DMS79 (cell line): ENCODE results near the gene RNASE13.
"Not testable (repeated sequence)": the region's sequence is repeated elsewhere in the genome, so short reads cannot be mapped to it uniquely, and the experiment has no call there.

Experiments used
- DNase-seq: peaks from one replicate; lab custom pipeline; 2025; lab: John Stamatoyannopoulos, UW

The RNASE13 gene

GRCh38 chr14:21042918-21043317 is 8.3 kb upstream of the RNASE13 start:
- DNase-seq: no peak

GRCh38 chr14:21041676-21042433 is 7.2 kb upstream of the RNASE13 start, which contains the start of gene RNASE7:
TSS of gene RNASE7 (plus strand) at chr14:21042362. CDS start at chr14:21042993, 631 bp downstream.
- DNase-seq: no peak

DNA sequence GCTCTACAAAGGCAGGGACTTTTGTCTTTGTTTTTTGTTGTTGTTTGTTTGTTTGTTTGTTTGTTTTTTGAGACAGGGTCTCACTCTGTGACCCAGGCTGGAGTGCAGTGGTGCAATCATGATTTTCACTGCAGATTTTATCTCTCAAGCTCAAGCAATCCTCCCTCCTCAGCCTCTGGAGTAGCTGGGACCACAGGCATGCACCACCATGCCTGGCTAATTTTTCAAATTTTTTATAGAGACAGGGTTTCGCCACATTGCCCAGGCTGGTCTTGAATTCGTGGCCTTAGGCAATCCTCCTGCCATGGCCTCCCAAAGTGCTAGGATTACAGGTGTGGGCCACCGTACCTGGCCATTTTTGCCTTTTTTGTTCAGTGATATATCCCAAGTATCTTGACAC is 6.3 kb upstream of the RNASE13 start:
- not testable (repeated sequence) for DNase-seq

- DNase-seq: no peak
Measured at GRCh38 chr14:21040370-21040925, 5.8 kb upstream of the RNASE13 start.

GRCh38 chr14:21039585-21040369 is 5.2 kb upstream of the RNASE13 start:
- peak; percentile 9 for DNase-seq

DNA sequence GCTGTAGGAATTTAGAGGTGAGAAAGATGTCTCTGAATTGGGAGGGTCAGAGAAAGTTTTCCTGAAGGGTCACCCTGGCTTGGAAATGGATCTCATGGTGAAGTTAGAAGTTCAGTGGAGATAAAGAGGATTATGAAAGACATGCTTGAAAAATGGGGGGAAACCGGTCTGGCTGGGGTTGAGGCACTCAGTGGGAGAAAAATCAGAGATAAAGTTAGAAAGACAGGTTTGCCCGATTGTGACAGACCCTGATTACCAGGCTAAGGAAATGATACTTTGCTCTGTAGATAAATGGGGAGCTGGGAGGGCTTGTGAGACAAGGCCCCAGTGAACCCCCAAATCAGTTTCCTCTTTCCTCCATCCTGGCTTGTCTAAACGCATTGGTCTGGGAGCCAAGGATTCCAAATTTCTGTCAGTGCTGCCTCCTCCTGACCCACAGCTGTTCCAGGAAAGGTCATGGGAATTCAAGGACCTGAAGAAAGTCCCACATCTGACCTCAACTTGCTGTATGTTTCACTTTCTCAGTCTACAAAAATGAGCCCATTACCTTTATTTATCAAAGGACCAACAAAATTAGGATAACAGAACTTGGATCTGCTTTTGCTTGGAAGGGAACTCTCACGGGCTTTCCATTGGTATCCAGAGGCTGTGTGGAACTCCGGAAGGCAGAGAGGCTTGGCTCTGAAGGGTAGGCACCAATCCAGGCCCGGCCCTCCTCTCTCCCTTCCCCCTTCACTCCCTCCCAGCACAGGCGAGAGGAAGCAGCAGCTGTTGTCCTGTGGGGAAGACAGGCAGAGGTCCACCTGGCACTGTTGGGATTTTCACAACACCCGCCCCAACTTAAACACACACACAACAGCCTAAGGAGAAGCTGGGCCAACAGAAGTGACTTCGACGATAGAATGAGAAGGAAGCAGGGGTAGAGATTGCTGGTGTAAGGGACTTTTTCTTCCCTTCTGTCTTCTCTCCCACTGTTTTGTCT is 4.1 kb upstream of the RNASE13 start:
- DNase-seq: no peak

GRCh38 chr14:21037156-21037555 is 2.5 kb upstream of the RNASE13 start:
- DNase-seq: no peak

DNA sequence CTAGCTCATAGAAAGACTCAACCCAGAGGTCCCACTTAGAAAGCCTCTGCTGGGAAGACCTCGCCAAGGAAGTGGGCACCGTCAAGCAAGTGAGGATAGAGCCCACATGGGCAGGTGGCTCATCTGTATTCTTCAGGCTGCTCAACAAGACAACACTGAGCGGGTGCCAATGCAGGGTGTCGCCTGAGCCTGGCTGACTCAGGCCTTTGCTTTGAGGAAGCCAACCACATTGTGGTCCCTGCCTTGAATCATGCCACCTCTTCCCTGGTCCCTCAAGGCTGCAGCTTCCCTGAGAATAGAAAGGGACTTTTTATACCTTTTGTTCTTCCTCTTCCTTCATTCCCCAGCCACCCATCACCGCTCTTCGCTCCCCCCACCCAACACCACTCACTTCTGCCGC is 2.1 kb upstream of the RNASE13 start:
- no peak for DNase-seq

DNA sequence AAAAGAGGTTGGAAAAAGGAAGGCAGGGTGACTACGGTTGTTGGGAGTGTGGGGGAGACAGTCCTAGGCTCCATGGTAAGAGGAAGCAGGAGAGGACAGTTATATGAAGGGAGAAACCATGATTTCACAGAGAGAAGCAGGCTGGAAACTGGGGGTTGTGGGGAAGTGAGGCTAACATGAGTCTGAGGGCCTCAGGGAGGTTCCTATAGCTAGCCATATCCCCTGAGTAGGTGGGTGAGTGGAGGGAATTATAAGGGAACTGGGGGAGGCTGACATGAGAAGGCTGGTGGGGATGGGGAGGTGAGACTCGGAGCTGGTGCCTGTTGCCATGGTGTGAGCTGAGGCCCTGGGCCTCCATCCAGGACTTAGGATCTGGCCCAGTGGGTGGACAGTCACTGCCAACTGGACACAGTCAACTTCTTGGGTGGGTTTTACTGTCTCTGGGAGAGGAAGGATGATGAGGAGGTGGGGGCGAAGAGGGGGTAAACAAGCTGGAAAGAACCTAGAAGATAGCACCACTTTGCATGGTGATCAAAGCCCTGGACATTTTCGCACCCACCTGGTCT is 1.4 kb downstream of the RNASE13 start:
- no peak for DNase-seq

DNA sequence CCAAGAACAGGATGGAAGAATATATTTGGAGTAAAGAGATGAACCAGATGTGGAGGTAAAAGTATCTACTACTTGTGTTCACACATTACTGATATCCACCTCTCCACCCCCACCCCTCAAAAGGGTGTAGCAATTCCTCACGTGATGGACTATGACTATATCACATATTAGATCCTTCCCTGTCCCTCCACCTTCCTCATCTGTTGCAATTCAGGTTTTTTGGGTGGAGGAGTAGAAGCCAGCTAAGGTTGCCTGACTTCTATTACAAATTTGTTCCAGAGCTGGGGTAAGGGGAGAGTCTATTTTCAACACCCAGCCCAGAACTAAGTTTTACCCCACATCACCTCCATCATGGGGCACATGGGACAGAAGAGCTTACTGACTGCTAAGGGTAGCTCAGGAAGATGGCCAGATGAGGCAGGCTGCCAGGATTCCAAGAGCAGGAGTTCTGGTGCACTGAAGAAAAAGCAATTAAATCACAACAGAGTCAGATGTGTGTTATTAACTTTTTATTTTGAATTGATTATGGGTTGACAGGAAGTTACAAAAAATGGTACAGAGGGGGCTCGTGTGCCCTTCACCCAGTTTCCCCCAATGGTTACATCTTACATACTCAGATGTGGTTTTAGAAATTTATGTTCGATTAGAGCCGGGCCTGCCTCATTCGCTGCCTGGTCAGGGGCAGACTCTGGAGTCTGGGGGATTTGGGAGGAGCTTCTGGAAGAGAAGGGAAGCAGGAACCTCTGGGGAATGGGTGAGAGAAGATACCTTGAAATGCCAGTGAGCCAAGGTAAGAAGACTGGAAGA is 2.1 kb downstream of the RNASE13 start:
- no peak for DNase-seq

DNA sequence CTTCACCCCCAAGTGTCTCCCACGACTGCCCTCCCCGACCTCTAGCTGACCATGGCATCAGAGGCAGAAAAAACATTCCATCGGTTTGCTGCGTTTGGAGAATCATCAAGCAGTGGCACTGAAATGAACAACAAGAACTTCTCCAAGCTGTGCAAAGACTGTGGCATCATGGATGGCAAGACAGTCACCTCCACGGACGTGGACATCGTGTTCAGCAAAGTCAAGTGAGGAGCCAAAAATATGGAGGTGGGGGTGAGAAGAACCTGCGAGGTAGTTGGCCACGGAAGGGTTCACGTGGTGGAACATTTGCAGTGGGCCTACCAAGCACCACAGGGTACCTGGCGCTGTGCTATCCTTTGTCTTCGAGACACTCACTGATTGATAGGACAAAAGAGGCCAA is 4.1 kb downstream of the RNASE13 start:
- DNase-seq: no peak

GRCh38 chr14:21029917-21030316 is 4.7 kb downstream of the RNASE13 start, which contains the start of gene TPPP2:
TSS of gene TPPP2 (plus strand) at chr14:21030217. CDS start at chr14:21030582, 365 bp downstream.
- DNase-seq: no peak

- no peak for DNase-seq
Measured at GRCh38 chr14:21026988-21027315, 7.7 kb downstream of the RNASE13 start.

- DNase-seq: no peak
Measured at GRCh38 chr14:21026274-21026987, 8.2 kb downstream of the RNASE13 start.

DNA sequence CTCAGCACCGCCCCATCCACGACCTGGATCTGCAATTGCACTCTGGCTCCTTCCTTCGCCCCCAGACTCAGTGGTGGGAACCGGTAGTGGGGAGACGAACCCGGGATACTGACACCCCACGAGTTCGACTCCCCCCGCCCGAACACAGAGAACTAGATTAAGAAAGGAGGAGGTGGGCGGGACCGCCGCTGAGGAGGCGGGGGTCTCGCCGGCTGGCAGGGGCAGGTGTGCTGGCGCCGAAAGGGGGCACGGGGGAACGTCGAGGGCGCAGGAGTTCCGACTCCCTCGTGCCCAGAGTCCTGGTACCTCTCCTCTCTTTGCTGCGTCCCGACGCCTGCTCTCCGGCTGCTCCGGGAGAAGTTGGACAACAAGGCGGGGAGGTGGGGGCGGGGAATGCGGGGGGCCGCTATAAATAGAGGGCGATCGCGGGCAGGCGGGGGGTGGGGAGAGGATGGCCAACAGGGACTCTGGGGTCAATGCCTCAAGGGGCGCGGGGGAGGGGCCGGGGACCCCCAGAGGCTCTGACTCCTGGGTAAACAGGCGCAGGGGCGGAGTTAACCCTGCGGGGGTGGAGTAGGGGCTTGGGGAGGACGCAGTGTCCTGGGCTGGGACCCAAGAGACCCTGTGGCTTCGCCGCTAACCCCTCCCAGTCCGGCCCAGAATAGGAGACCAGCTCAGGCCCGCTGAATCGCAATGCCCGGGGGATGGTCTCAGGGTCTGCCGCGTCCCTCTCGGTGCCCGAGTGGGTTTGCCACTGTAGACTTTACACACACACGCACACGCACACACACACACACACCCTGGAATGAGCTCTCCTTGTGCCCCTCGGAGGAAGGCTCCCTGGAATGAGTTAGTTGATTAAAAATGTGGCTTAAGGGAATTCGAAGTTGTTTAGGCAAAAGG is 9.0 kb downstream of the RNASE13 start:
- DNase-seq: no peak

- peak; percentile 60 for DNase-seq
Measured at GRCh38 chr14:21024585-21025370, 9.8 kb downstream of the RNASE13 start, which contains the start of gene NDRG2. TSS of gene NDRG2 (minus strand) at chr14:21025061. CDS start at chr14:21023315, 1,746 bp downstream.

DNA sequence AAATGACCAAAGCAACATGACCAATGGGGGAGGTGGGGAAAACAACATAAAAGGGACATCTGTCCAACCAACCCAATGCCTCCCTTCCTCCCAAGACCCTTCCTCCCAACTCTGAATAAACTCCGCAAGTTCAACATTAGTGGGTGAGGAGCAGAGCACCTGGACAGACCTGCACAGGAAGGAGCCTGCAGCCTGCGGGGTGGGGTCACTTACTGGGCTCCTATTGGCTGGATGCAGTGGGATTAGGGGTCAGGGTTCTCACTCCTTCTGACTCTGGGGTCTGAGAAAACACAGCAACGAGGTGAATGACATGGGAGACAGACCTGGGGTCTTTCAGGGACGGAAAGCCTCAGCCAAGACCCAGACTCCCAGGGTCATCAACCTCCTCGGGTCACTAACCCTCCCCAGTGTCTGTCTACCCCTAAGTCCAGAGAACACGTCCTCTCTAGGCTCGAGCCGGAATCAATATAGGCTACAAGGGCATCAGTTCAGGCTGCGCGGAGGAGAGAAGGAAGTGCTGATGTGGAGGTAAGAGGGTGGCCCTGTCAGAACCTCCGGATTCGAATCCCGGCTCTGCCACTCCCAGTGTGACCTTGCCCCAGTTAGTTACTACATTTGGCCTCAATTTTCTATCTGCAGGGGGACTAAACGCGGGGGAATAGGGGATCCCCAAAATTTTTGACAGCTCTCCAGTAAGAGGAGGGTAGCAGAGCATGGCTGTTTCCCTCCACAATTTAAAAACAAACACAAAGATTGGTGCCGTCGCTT is 10.6 kb downstream of the RNASE13 start:
- no peak for DNase-seq
